AG04450 (cell line): Measurements from ENCODE around the gene CCDC127. TPM values are rescaled to one million over a fixed set of nuclear protein-coding genes. Genes with fewer than 3 reads are reported as not detected.

Source experiments
- CTCF ChIA-PET: fragments of 300-600, 350-600 bp; formaldehyde crosslinking; extraction: SDS; loops from one replicate; lab custom pipeline; 2022; ENCODE audit warnings: antibody characterized with exemption, inconsistent platforms; lab: Charles Lee
- POLR2A ChIA-PET: fragments of 350-600 bp; formaldehyde crosslinking; extraction: SDS; loops from one replicate; lab custom pipeline; 2021; ENCODE audit warnings: antibody characterized with exemption, inconsistent platforms; lab: Yijun Ruan, JAX
- DNase-seq: peaks from one replicate; pipeline ENCODE4 v3.0.0-alpha.2; 2011; ENCODE audit warnings: low read depth, low spot score
- H3K27ac ChIP-seq: one replicate; pipeline ENCODE4 v1.5.1; 2012; ENCODE audit warnings: low read depth, low read length, control low read depth
- H3K27me3 ChIP-seq: one replicate; pipeline ENCODE4 v1.6.0; 2012; ENCODE audit warnings: low read length; ENCODE audit not compliant: control insufficient read depth, insufficient read depth
- H3K4me3 ChIP-seq: 2 replicates; pipeline ENCODE4 v1.5.1; 2011; ENCODE audit warnings: mild to moderate bottlenecking, low read depth, low read length, control low read depth
- H3K9me3 ChIP-seq: 2 replicates; pipeline ENCODE4 v1.5.1; 2012; ENCODE audit warnings: low read length; ENCODE audit not compliant: control insufficient read depth, insufficient read depth
- polyA plus RNA-seq: library from polyadenylated mRNA; depleted of rRNA; stranded (reverse); fragments of >200 nt; gene quantifications from 2 replicates; pipeline ENCODE4 v1.2.3, GENCODE V29; 2011
- TF ChIP-seq, protein P1 (sequence below): IDR thresholded peaks from 2 replicates; pipeline ENCODE4 v1.5.1; 2011; ENCODE audit warnings: low read depth, low read length, control low read depth, inconsistent platforms

Gene CCDC127
- polyA plus RNA-seq, 1 experiment, result 6.6 TPM

DNA sequence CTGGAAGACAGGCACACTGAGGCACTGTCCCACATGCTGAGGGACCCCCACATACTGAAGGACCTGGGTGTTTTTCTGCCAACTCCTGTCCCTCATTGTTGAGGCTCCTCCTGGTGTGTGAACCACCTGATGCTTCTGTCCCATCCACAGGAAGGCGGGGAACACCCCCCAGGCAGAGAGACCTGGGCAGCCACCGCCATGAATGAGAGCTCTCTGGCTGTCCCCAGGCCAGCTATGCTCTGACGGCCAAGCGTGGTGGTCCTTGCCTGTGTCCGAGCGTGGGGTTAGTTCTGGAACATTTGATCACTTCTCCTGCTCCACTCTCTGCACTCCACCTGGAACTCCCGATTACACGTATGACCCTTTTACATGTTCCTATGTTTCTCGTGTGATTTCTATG is 38.6 kb downstream of the CCDC127 start:
- CTCF ChIA-PET, result interaction anchor here (1.2 kb wide), 1 partner anchor 9 kb away, joined by 7 read pairs; no protein-coding TSS in a partner anchor
- DNase-seq, result no peak
- POLR2A ChIA-PET, result no interaction called here
- Histone ChIP-seq H3K4me3 (no peak overlapping the region), H3K27ac (no peak overlapping the region), H3K27me3 (peaks cover 12% of the 10 kb centered on the region), H3K9me3 (no peaks in the 10 kb centered on the region; the same call in 1 of the 2 replicates)
- TF ChIP-seq, protein P1, sequence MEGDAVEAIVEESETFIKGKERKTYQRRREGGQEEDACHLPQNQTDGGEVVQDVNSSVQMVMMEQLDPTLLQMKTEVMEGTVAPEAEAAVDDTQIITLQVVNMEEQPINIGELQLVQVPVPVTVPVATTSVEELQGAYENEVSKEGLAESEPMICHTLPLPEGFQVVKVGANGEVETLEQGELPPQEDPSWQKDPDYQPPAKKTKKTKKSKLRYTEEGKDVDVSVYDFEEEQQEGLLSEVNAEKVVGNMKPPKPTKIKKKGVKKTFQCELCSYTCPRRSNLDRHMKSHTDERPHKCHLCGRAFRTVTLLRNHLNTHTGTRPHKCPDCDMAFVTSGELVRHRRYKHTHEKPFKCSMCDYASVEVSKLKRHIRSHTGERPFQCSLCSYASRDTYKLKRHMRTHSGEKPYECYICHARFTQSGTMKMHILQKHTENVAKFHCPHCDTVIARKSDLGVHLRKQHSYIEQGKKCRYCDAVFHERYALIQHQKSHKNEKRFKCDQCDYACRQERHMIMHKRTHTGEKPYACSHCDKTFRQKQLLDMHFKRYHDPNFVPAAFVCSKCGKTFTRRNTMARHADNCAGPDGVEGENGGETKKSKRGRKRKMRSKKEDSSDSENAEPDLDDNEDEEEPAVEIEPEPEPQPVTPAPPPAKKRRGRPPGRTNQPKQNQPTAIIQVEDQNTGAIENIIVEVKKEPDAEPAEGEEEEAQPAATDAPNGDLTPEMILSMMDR, result no peak

DNA sequence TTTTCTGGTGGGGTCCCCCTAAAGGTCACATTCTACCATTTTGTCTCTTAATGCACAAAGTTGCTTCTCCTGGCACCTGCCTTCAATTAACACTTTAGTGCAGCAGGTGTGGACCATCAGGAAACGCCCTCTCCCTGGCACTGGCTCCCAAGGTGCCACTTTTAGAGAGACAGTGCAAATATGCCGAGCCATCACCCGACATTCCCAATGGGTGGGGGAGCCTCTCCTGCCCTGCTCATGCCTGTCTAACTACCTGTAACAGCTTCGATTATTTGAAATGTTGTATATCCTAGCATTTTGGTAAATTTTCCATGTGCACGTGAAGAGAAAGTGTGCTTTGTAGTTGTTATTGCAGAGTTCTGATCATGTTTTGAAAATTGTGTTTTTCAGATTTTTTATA is 39.8 kb downstream of the CCDC127 start:
- H3K4me3 ChIP-seq, result no peak overlapping the region
- no peaks in the 10 kb centered on the region; the same call in 1 of the 2 replicates for H3K9me3 ChIP-seq
- H3K27ac ChIP-seq, result no peak overlapping the region
- DNase-seq, result no peak
- ChIA-PET CTCF (interaction anchor here (0.6 to 1.2 kb wide), 2 partner anchors 8 to 10 kb away, joined by 3 to 7 read pairs; no protein-coding TSS in a partner anchor), POLR2A (no interaction called here)
- H3K27me3 ChIP-seq, result peaks cover 12% of the 10 kb centered on the region
- TF ChIP-seq, protein P1, result no peak

DNA sequence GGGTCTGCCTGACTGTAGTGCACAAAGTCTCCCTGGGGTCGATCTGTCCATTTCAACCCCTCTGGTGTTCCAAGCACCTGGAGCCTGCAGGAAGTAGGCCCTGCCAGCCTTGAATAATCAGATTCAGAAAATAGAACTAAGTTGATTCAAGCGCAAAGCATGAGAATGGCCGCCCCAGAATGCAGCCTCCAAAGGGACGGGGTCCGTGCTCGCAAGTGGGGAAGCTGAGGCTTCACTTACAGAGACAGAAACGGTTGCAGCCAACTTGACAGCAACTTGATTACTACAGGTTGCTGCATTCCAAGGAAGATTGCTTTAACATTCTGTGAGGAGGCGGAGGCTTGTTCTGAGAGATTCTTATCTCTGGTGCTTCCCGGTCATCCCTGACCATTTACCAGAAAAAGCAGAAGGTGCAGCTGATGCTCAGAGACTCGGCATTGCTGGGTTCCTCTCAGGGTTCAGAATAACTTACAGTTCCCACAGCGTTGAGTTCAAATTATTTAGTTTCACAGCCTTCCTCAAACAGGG is 41.6 kb downstream of the CCDC127 start:
- TF ChIP-seq, protein P1, result no peak
- no peak overlapping the region for H3K4me3 ChIP-seq
- ChIA-PET POLR2A (no interaction called here), CTCF (no interaction called here)
- no peaks in the 10 kb centered on the region; the same call in 1 of the 2 replicates for H3K9me3 ChIP-seq
- H3K27me3 ChIP-seq, result peaks cover 12% of the 10 kb centered on the region
- DNase-seq, result no peak
- no peak overlapping the region for H3K27ac ChIP-seq

DNA sequence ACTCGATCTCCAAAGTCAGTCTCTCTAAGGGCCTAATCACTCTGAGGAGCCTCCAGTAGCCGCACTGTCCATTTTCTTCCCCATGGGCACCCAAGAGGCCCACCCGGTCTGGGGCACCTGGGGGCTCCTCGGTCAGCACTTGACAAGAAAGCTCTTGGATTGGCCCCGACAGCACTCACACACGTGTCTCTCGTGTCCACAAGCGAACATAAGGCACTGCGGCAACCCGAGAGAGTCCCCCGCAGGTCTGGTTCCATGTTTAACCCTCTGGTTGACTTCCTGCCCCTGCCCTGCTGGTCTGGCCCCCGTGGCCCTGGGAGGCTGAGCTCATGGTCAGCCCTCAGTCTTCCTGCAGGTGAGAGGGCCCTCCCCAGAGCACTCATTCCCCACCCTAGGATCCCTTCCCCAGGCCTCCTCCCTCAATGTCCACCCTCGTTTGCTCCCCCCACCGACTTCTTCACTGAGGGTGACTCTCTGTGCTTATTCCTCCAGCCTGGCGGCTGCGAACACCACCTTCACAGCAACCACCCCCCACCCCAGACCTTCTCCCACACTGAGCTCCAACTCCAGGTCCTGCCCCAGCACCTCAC is 43.0 kb downstream of the CCDC127 start:
- Histone ChIP-seq H3K4me3 (no peak overlapping the region), H3K9me3 (no peaks in the 10 kb centered on the region), H3K27me3 (peaks cover 12% of the 10 kb centered on the region), H3K27ac (no peak overlapping the region)
- ChIA-PET POLR2A (no interaction called here), CTCF (interaction anchor here (1.2 kb wide), 1 partner anchor 14 kb away, joined by 5 read pairs; no protein-coding TSS in a partner anchor)
- no peak for DNase-seq
- TF ChIP-seq, protein P1, result no peak

DNA sequence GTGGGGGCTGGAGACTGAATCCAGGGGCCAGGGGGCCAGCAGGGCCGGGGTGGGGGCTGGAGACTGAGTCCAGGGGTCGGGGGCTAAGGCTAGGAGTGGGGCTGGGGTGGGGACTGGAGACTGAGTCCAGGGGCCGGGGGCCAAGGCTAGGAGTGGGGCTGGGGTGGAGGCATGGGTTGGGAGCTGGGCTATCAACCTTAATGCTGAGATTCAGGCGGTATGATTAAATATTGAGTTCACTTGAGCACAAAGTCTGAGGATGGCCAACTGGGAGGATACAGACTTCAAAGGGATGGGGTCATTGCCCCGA is 43.7 kb downstream of the CCDC127 start:
- POLR2A ChIA-PET, result no interaction called here

More for the DNA sequence above, 43.7 kb downstream of the CCDC127 start:
- CTCF ChIA-PET, result interaction anchor here (1.2 kb wide), 1 partner anchor 14 kb away, joined by 5 read pairs; no protein-coding TSS in a partner anchor
- TF ChIP-seq, protein P1, result no peak
- Histone ChIP-seq H3K9me3 (no peaks in the 10 kb centered on the region), H3K4me3 (no peak overlapping the region), H3K27ac (no peak overlapping the region), H3K27me3 (peaks cover 7% of the 10 kb centered on the region)
- DNase-seq, result no peak
